ENCODE results near the gene MRC1.
"Not testable (repeated sequence)": the region's sequence is repeated elsewhere in the genome, so short reads cannot be mapped to it uniquely, and the experiment has no call there.

The MRC1 gene

GRCh38 chr10:17923728-17924127 lies 114.6 kb downstream of the MRC1 start:
- TF ChIP-seq CTCF (conservative IDR thresholded peaks at IDR 0.05; ENCODE audit: low read depth, low read length) = no peak
- H3K4me3 ChIP-seq (ENCODE audit: low read length) = no peak overlapping the region
- peak; percentile 77 for DNase-seq (ENCODE audit: low read depth)

- no peak for TF ChIP-seq CTCF (conservative IDR thresholded peaks at IDR 0.05; ENCODE audit: low read depth, low read length)
- no peak overlapping the region for H3K4me3 ChIP-seq (ENCODE audit: low read length)
- no peak for DNase-seq (ENCODE audit: low read depth)
Measured at GRCh38 chr10:17943033-17943745, 134.0 kb downstream of the MRC1 start.

- DNase-seq (ENCODE audit: low read depth); H3K4me3 ChIP-seq (ENCODE audit: low read length): not testable (repeated sequence)
Measured at GRCh38 chr10:17950269-17950668, 141.1 kb downstream of the MRC1 start.

- H3K4me3 ChIP-seq (ENCODE audit: low read length) = no peak overlapping the region
- DNase-seq (ENCODE audit: low read depth) = no peak
- TF ChIP-seq CTCF (conservative IDR thresholded peaks at IDR 0.05; ENCODE audit: low read depth, low read length) = no peak
Measured at GRCh38 chr10:17950726-17951125, 141.6 kb downstream of the MRC1 start.

- H3K4me3 ChIP-seq (ENCODE audit: low read length) = no peak within 1 kb of the TSS
- no peak for DNase-seq (ENCODE audit: low read depth)
- no peak for TF ChIP-seq CTCF (conservative IDR thresholded peaks at IDR 0.05; ENCODE audit: low read depth, low read length)
Measured at GRCh38 chr10:17951868-17952371, 142.8 kb downstream of the MRC1 start, which contains the start of gene SLC39A12. Gene SLC39A12, plus strand, starts transcription at chr10:17951918. Its CDS starts 1,359 bp downstream, at chr10:17953277.

GRCh38 chr10:17954372-17954771 lies 145.2 kb downstream of the MRC1 start:
- H3K4me3 ChIP-seq (ENCODE audit: low read length); DNase-seq (ENCODE audit: low read depth): not testable (repeated sequence)

- TF ChIP-seq CTCF (conservative IDR thresholded peaks at IDR 0.05; ENCODE audit: low read depth, low read length) = no peak
- no peak for DNase-seq (ENCODE audit: low read depth)
- no peak overlapping the region for H3K4me3 ChIP-seq (ENCODE audit: low read length)
Measured at GRCh38 chr10:17954861-17955260, 145.7 kb downstream of the MRC1 start.

- no peak overlapping the region for H3K4me3 ChIP-seq (ENCODE audit: low read length)
- no peak for DNase-seq (ENCODE audit: low read depth)
- TF ChIP-seq CTCF (conservative IDR thresholded peaks at IDR 0.05; ENCODE audit: low read depth, low read length) = no peak
Measured at GRCh38 chr10:17958049-17958448, 148.9 kb downstream of the MRC1 start.
